Neural cell (in vitro differentiated cells): Measurements from ENCODE around the gene BNC2. TPM values are rescaled to one million over a fixed set of nuclear protein-coding genes. Genes with fewer than 3 reads are reported as not detected.

Experiments used
- H2AFZ ChIP-seq: fragments of 200-600, 300-800 bp; sonication (generic), shearing (Covaris generic); 2 replicates; pipeline ENCODE4 v1.6.0; 2014; ENCODE audit warnings: low read depth, mild to moderate bottlenecking, antibody characterized with exemption, low read length, moderate library complexity
- H3F3A ChIP-seq: fragments of 200-600 bp; shearing (Covaris generic); 2 replicates; pipeline ENCODE4 v1.6.1; 2016; ENCODE audit warnings: mild to moderate bottlenecking, moderate library complexity, mixed read lengths, antibody characterized with exemption, low read length; ENCODE audit not compliant: insufficient read depth, poor library complexity, severe bottlenecking
- H3K27ac ChIP-seq: fragments of 200-600, 300-800 bp; sonication (generic), shearing (Covaris generic); 2 replicates; pipeline ENCODE4 v1.5.1; 2014; ENCODE audit warnings: mild to moderate bottlenecking, low read length, moderate library complexity
- H3K27me3 ChIP-seq: fragments of 300-800, 200-600 bp; sonication (generic), shearing (Covaris generic); 2 replicates; pipeline ENCODE4 v1.6.0; 2014; ENCODE audit warnings: mild to moderate bottlenecking, low read depth, low read length, moderate library complexity; ENCODE audit not compliant: insufficient read depth
- H3K36me3 ChIP-seq: fragments of 300-800, 200-600 bp; sonication (generic), shearing (Covaris generic); 2 replicates; pipeline ENCODE4 v1.5.1; 2014; ENCODE audit warnings: mild to moderate bottlenecking, antibody characterized with exemption, low read length, moderate library complexity; ENCODE audit not compliant: insufficient read depth
- H3K4me2 ChIP-seq: fragments of 300-800, 200-600 bp; sonication (generic), shearing (Covaris generic); 2 replicates; pipeline ENCODE4 v1.6.0; 2014; ENCODE audit warnings: mild to moderate bottlenecking, low read length
- H3K4me3 ChIP-seq: fragments of 300-800, 200-600 bp; sonication (generic), shearing (Covaris generic); 2 replicates; pipeline ENCODE4 v1.5.1; 2014; ENCODE audit warnings: mild to moderate bottlenecking, low read length, moderate library complexity
- H3K79me2 ChIP-seq: fragments of 200-600 bp; shearing (Covaris generic); replicated peaks from 2 replicates; pipeline ENCODE4 v1.6.0; 2014; ENCODE audit warnings: mild to moderate bottlenecking, low read length, moderate library complexity; ENCODE audit not compliant: insufficient read depth
- H3K9ac ChIP-seq: fragments of 300-800, 200-600 bp; sonication (generic), shearing (Covaris generic); 2 replicates; pipeline ENCODE4 v1.6.1; 2016; ENCODE audit warnings: mild to moderate bottlenecking, low read length, mixed read lengths
- H3K9me2 ChIP-seq: fragments of 200-600 bp; shearing (Covaris generic); 2 replicates; pipeline ENCODE4 v1.6.1; 2016; ENCODE audit warnings: mild to moderate bottlenecking, low read length, mixed read lengths; ENCODE audit not compliant: insufficient read depth
- H3K9me3 ChIP-seq: fragments of 200-600, 300-800 bp; sonication (generic), shearing (Covaris generic); 2 replicates; pipeline ENCODE4 v1.6.1; 2016; ENCODE audit warnings: mild to moderate bottlenecking, mixed run types, low read length, moderate library complexity, mixed read lengths
- H4K20me1 ChIP-seq: fragments of 200-600 bp; shearing (Covaris generic); 2 replicates; pipeline ENCODE4 v1.6.1; 2016; ENCODE audit warnings: mild to moderate bottlenecking, mixed run types; ENCODE audit not compliant: insufficient read depth
- CTCF ChIP-seq: fragments of 450-650 bp; IDR thresholded peaks from 2 replicates; pipeline ENCODE4 v1.5.1; 2014; ENCODE audit warnings: antibody characterized with exemption, mild to moderate bottlenecking, moderate library complexity; ENCODE audit not compliant: poor library complexity, severe bottlenecking
- EP300 ChIP-seq: fragments of 450-650 bp; conservative IDR thresholded peaks from 2 replicates; pipeline ENCODE4 v1.6.1; 2014; ENCODE audit warnings: antibody characterized with exemption, mild to moderate bottlenecking, moderate library complexity; ENCODE audit not compliant: poor library complexity, severe bottlenecking
- EZH2 ChIP-seq: fragments of 200-600, 300-800 bp; shearing (Covaris generic), sonication (generic); IDR thresholded peaks from 2 replicates; pipeline ENCODE4 v1.6.1; 2014; ENCODE audit warnings: antibody characterized with exemption, low read length, borderline replicate concordance, mild to moderate bottlenecking; ENCODE audit not compliant: insufficient read depth, poor library complexity, severe bottlenecking
- MXI1 ChIP-seq: fragments of 450-650 bp; conservative IDR thresholded peaks from 2 replicates; pipeline ENCODE4 v1.6.1; 2014; ENCODE audit warnings: antibody characterized with exemption, mild to moderate bottlenecking; ENCODE audit not compliant: poor library complexity, severe bottlenecking
- POLR2AphosphoS5 ChIP-seq: IDR thresholded peaks from 2 replicates; pipeline ENCODE4 v1.6.1; 2012
- RAD21 ChIP-seq: fragments of 450-650 bp; conservative IDR thresholded peaks from 2 replicates; pipeline ENCODE4 v1.6.1; 2014; ENCODE audit warnings: antibody characterized with exemption, mild to moderate bottlenecking, moderate library complexity
- REST ChIP-seq: IDR thresholded peaks from 2 replicates; pipeline ENCODE4 v1.6.1; 2012; ENCODE audit warnings: borderline replicate concordance
- SMC3 ChIP-seq: fragments of 450-650 bp; conservative IDR thresholded peaks from 2 replicates; pipeline ENCODE4 v1.6.1; 2014; ENCODE audit warnings: antibody characterized with exemption, mild to moderate bottlenecking, moderate library complexity; ENCODE audit not compliant: poor library complexity
- TAF1 ChIP-seq: IDR thresholded peaks from 2 replicates; pipeline ENCODE4 v1.6.1; 2012; ENCODE audit warnings: low read depth
- polyA plus RNA-seq: library from polyadenylated mRNA; depleted of rRNA; stranded (reverse); fragments of >200 nt; gene quantifications from 2 replicates; pipeline ENCODE4 v1.2.3, GENCODE V29; 2014

The BNC2 gene
- polyA plus RNA-seq, 1 donor from 2014 or later: 1.3 TPM

- Histone ChIP-seq H3K4me3 (no peak overlapping the region), H3K4me2 (no peak overlapping the region), H3K27ac (no peak overlapping the region), H3K36me3 (no peaks in the 10 kb centered on the region), H3K9me3 (no peaks in the 10 kb centered on the region), H3K27me3 (no peaks in the 10 kb centered on the region), H4K20me1 (no peaks in the 10 kb centered on the region), H3K9ac (no peak overlapping the region), H3K9me2 (no peaks in the 10 kb centered on the region), H3K79me2 (no peaks in the 10 kb centered on the region), H2AFZ (no peak overlapping the region), H3F3A (no peaks in the 10 kb centered on the region)
- no peak for TF ChIP-seq RAD21
- no peak for TF ChIP-seq EP300
- TF ChIP-seq EZH2: no peak
- no peak for TF ChIP-seq TAF1
- no peak for TF ChIP-seq MXI1
- no peak for TF ChIP-seq REST
- no peak for TF ChIP-seq CTCF
- no peak for TF ChIP-seq SMC3
- no peak for TF ChIP-seq POLR2AphosphoS5
Measured at GRCh38 chr9:16773116-16773515, 97.4 kb downstream of the BNC2 start.

GRCh38 chr9:16771356-16771755 is 99.1 kb downstream of the BNC2 start:
- no peaks in the 10 kb centered on the region for H3K9me2 ChIP-seq
- no peaks in the 10 kb centered on the region for H3K9me3 ChIP-seq

More at GRCh38 chr9:16771356-16771755, 99.1 kb downstream of the BNC2 start:
- Histone ChIP-seq H3K36me3 (no peaks in the 10 kb centered on the region), H3K79me2 (no peaks in the 10 kb centered on the region), H3K27ac (no peak overlapping the region), H3K9ac (no peak overlapping the region), H4K20me1 (no peaks in the 10 kb centered on the region), H2AFZ (no peak overlapping the region), H3K27me3 (no peaks in the 10 kb centered on the region), H3K4me2 (no peak overlapping the region), H3K4me3 (no peak overlapping the region), H3F3A (no peaks in the 10 kb centered on the region)
- TF ChIP-seq RAD21 (no peak), TAF1 (no peak), SMC3 (no peak), EP300 (no peak), POLR2AphosphoS5 (no peak), MXI1 (no peak), EZH2 (no peak), CTCF (no peak), REST (no peak)
